Spinal cord (tissue), 10 donors: Measurements from ENCODE around the gene ZNF506. TPM values are rescaled to one million over a fixed set of nuclear protein-coding genes. Genes with fewer than 3 reads are reported as not detected.
"Not testable (repeated sequence)": the region's sequence is repeated elsewhere in the genome, so short reads cannot be mapped to it uniquely, and the experiment has no call there.

Source experiments
- DNase-seq, 6 donors: peaks; one replicate each; pipeline versions ENCODE4 v3.0.0 to v3.0.0-alpha.2; 2013 to 2015; ENCODE audit warnings: low spot score in 6 of 6, low read depth in 4 of 6
- H3K27ac ChIP-seq: one replicate; pipeline ENCODE4 v1.5.1; 2013; ENCODE audit warnings: low read depth, low read length, control low read depth
- H3K27me3 ChIP-seq: one replicate; pipeline ENCODE4 v1.6.1; 2013; ENCODE audit warnings: low read length; ENCODE audit not compliant: control insufficient read depth, insufficient read depth
- H3K36me3 ChIP-seq: one replicate; pipeline ENCODE4 v1.6.1; 2013; ENCODE audit warnings: low read length; ENCODE audit not compliant: control insufficient read depth, insufficient read depth
- H3K4me1 ChIP-seq: one replicate; pipeline ENCODE4 v1.6.1; 2013; ENCODE audit warnings: low read length; ENCODE audit not compliant: control insufficient read depth, insufficient read depth
- H3K4me3 ChIP-seq: one replicate; pipeline ENCODE4 v1.5.1; 2013; ENCODE audit warnings: low read depth, low read length, control low read depth
- H3K9me3 ChIP-seq: one replicate; pipeline ENCODE4 v1.6.1; 2013; ENCODE audit warnings: low read length; ENCODE audit not compliant: control insufficient read depth, insufficient read depth
- WGBS: methylation state at CpG from one replicate; pipeline ENCODE4 v1.1.5; 2013; ENCODE audit warnings: missing lambda C conversion rate; ENCODE audit not compliant: insufficient coverage; 5-methylcytosine and 5-hydroxymethylcytosine counted together
- polyA plus RNA-seq, 2 donors: library from polyadenylated mRNA; unstranded; fragments of 120-200 nt; gene quantifications; one replicate each; pipeline ENCODE4 v1.2.1, GENCODE V29; 2013; ENCODE audit not compliant: insufficient read length in 2 of 2
- total RNA-seq, 2 donors: library from RNA; depleted of rRNA in 1 of 2; stranded (reverse); fragments of 120-200 nt in 1 of 2; fragments of >200 nt in 1 of 2; gene quantifications; one replicate each; pipeline versions ENCODE4 v1.2.3 to v1.2.4, GENCODE V29; 2013 to 2014
- donor health status: healthy.

ZNF506 gene
- total and polyA plus RNA-seq, 4 donors: 26.9 to 46.0 (median 30.1) TPM

- Histone ChIP-seq H3K4me1 (no peaks in the 10 kb centered on the region), H3K9me3 (no peaks in the 10 kb centered on the region), H3K36me3 (peaks cover 4% of the 10 kb centered on the region), H3K4me3 (no peak overlapping the region), H3K27ac (no peak overlapping the region), H3K27me3 (no peaks in the 10 kb centered on the region)
- DNase-seq: no peak
- WGBS: 94% methylated on average over 11 of the region's 13 CpGs
These were observed 74.0 kb downstream of the ZNF506 start for GRCh38 chr19:19747357-19748220.

- Histone ChIP-seq H3K27me3 (no peaks in the 10 kb centered on the region), H3K36me3 (no peaks in the 10 kb centered on the region), H3K27ac (no peak overlapping the region), H3K4me3 (no peak overlapping the region), H3K4me1 (no peaks in the 10 kb centered on the region), H3K9me3 (no peaks in the 10 kb centered on the region)
- WGBS: 72% methylated on average over 12 of the region's 15 CpGs
- DNase-seq: no peak
These were observed 75.0 kb downstream of the ZNF506 start for GRCh38 chr19:19746286-19747213.

GRCh38 chr19:19745496-19746285 is 75.9 kb downstream of the ZNF506 start:
- 81% methylated on average over 17 of the region's 17 CpGs for WGBS

GRCh38 chr19:19744641-19745040 is 76.9 kb downstream of the ZNF506 start:
- Histone ChIP-seq H3K9me3 (no peaks in the 10 kb centered on the region), H3K36me3 (no peaks in the 10 kb centered on the region), H3K4me3 (no peak overlapping the region), H3K27ac (no peak overlapping the region), H3K4me1 (no peaks in the 10 kb centered on the region), H3K27me3 (no peaks in the 10 kb centered on the region)
- WGBS: 87% methylated on average over 17 of the region's 17 CpGs
- DNase-seq: no peak

More at GRCh38 chr19:19745496-19746285, 75.9 kb downstream of the ZNF506 start:
- no peak overlapping the region for H3K4me3 ChIP-seq
- H3K36me3 ChIP-seq: no peaks in the 10 kb centered on the region
- no peaks in the 10 kb centered on the region for H3K9me3 ChIP-seq
- no peak for DNase-seq
- no peak overlapping the region for H3K27ac ChIP-seq
- no peaks in the 10 kb centered on the region for H3K27me3 ChIP-seq
- H3K4me1 ChIP-seq: no peaks in the 10 kb centered on the region

GRCh38 chr19:19743921-19744320 is 77.6 kb downstream of the ZNF506 start:
- H3K4me1 ChIP-seq: not testable (repeated sequence)
- 86% methylated on average over 2 of the region's 6 CpGs for WGBS

GRCh38 chr19:19743176-19743575 is 78.4 kb downstream of the ZNF506 start:
- no peak overlapping the region for H3K27ac ChIP-seq
- DNase-seq: no peak
- WGBS: 92% methylated on average over 6 of the region's 6 CpGs

More at GRCh38 chr19:19743921-19744320, 77.6 kb downstream of the ZNF506 start:
- H3K9me3 ChIP-seq, DNase-seq, H3K4me3 ChIP-seq, H3K27me3 ChIP-seq, H3K36me3 ChIP-seq, H3K27ac ChIP-seq: not testable (repeated sequence)

GRCh38 chr19:19742773-19743172 is 78.8 kb downstream of the ZNF506 start:
- no peaks in the 10 kb centered on the region for H3K27me3 ChIP-seq
- H3K4me1 ChIP-seq: no peaks in the 10 kb centered on the region
- H3K36me3 ChIP-seq: no peaks in the 10 kb centered on the region
- H3K4me3 ChIP-seq: no peak overlapping the region
- DNase-seq: no peak
- no peaks in the 10 kb centered on the region for H3K9me3 ChIP-seq
- 89% methylated on average over 9 of the region's 9 CpGs for WGBS
- H3K27ac ChIP-seq: no peak overlapping the region

More at GRCh38 chr19:19743176-19743575, 78.4 kb downstream of the ZNF506 start:
- H3K9me3 ChIP-seq: no peaks in the 10 kb centered on the region
- H3K27me3 ChIP-seq: no peaks in the 10 kb centered on the region
- H3K4me1 ChIP-seq: no peaks in the 10 kb centered on the region
- no peaks in the 10 kb centered on the region for H3K36me3 ChIP-seq
- no peak overlapping the region for H3K4me3 ChIP-seq
